ENCODE measurements around the gene PRKCE.

DNA sequence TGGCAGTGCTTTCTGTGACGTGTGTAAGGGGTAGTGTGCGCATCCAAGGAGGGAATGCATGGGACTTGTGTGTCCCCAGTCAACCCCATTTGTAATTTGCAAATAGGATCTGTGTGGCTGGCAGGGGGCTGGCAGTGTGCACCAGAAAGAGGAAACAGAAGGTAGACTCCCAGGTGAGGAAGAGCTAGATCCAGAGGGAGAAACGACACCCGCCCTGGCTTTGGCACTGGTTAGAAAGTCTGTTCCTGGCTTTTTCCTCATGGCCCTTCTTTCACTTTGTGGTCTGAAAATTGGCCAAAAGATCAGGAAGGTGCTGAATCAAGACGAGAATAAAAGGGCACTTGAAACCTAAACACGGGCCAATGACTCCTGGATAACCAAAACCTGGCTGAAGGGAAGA, 33.3 kb downstream of the PRKCE start:
- TF ChIP-seq, protein P1, sequence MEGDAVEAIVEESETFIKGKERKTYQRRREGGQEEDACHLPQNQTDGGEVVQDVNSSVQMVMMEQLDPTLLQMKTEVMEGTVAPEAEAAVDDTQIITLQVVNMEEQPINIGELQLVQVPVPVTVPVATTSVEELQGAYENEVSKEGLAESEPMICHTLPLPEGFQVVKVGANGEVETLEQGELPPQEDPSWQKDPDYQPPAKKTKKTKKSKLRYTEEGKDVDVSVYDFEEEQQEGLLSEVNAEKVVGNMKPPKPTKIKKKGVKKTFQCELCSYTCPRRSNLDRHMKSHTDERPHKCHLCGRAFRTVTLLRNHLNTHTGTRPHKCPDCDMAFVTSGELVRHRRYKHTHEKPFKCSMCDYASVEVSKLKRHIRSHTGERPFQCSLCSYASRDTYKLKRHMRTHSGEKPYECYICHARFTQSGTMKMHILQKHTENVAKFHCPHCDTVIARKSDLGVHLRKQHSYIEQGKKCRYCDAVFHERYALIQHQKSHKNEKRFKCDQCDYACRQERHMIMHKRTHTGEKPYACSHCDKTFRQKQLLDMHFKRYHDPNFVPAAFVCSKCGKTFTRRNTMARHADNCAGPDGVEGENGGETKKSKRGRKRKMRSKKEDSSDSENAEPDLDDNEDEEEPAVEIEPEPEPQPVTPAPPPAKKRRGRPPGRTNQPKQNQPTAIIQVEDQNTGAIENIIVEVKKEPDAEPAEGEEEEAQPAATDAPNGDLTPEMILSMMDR (IDR thresholded peaks at IDR 0.05), result no peak
- TF ChIP-seq EZH2 (IDR thresholded peaks at IDR 0.05; ENCODE audit: borderline replicate concordance, insufficient read depth, low read depth, low read length, poor library complexity, severe bottlenecking), result no peak
